ENCODE data around the gene HBD.

HBD gene

GRCh38 chr11:5204787-5205186, 29.5 kb downstream of the HBD start:
- peak; percentile 76 for DNase-seq (ENCODE audit: low read depth)
- no peak overlapping the region for H3K4me3 ChIP-seq (ENCODE audit: low read length)
- TF ChIP-seq CTCF (conservative IDR thresholded peaks at IDR 0.05; ENCODE audit: low read length) = peak; percentile 84

- H3K4me3 ChIP-seq (ENCODE audit: low read length) = no peak overlapping the region
- DNase-seq (ENCODE audit: low read depth) = no peak
- TF ChIP-seq CTCF (conservative IDR thresholded peaks at IDR 0.05; ENCODE audit: low read length) = no peak
Measured at GRCh38 chr11:5203366-5203765, 30.9 kb downstream of the HBD start.

- TF ChIP-seq CTCF (conservative IDR thresholded peaks at IDR 0.05; ENCODE audit: low read length) = no peak
- no peak within 1 kb of the TSS for H3K4me3 ChIP-seq (ENCODE audit: low read length)
Measured at GRCh38 chr11:5200582-5200981, 33.7 kb downstream of the HBD start, which contains the start of gene OR51V1. Gene OR51V1, minus strand, starts transcription at chr11:5200682. Its CDS starts 0 bp downstream, at chr11:5200682.

GRCh38 chr11:5198285-5198684, 36.0 kb downstream of the HBD start:
- no peak overlapping the region for H3K4me3 ChIP-seq (ENCODE audit: low read length)
- no peak for TF ChIP-seq CTCF (conservative IDR thresholded peaks at IDR 0.05; ENCODE audit: low read length)
- no peak for DNase-seq (ENCODE audit: low read depth)

More at GRCh38 chr11:5200582-5200981, 33.7 kb downstream of the HBD start, which contains the start of gene OR51V1:
- no peak for DNase-seq (ENCODE audit: low read depth)

- no peak overlapping the region for H3K4me3 ChIP-seq (ENCODE audit: low read length)
- DNase-seq (ENCODE audit: low read depth) = peak; percentile 46
- TF ChIP-seq CTCF (conservative IDR thresholded peaks at IDR 0.05; ENCODE audit: low read length) = no peak
Measured at GRCh38 chr11:5197536-5197935, 36.7 kb downstream of the HBD start.

- H3K4me3 ChIP-seq (ENCODE audit: low read length) = no peak overlapping the region
- DNase-seq (ENCODE audit: low read depth) = peak; percentile 35
- TF ChIP-seq CTCF (conservative IDR thresholded peaks at IDR 0.05; ENCODE audit: low read length) = no peak
Measured at GRCh38 chr11:5196731-5197130, 37.6 kb downstream of the HBD start.

GRCh38 chr11:5196067-5196466, 38.2 kb downstream of the HBD start:
- no peak overlapping the region for H3K4me3 ChIP-seq (ENCODE audit: low read length)

More at GRCh38 chr11:5196067-5196466, 38.2 kb downstream of the HBD start:
- DNase-seq (ENCODE audit: low read depth) = no peak
- TF ChIP-seq CTCF (conservative IDR thresholded peaks at IDR 0.05; ENCODE audit: low read length) = no peak
